Measurements from ENCODE around the gene SLC39A9. TPM values are rescaled to one million over a fixed set of nuclear protein-coding genes. Genes with fewer than 3 reads are reported as not detected.

The SLC39A9 gene
- total RNA-seq, 4 donors from 2014 or later = 37.6 to 46.3 (median 42.3) TPM

- Histone ChIP-seq H3K9me3 (no peaks in the 10 kb centered on the region), H3K4me3 (no peak overlapping the region), H3K27me3 (no peaks in the 10 kb centered on the region), H3K36me3 (no peaks in the 10 kb centered on the region), H3K4me1 (peaks cover 0 to 8% (median 0%) of the 10 kb centered on the region in 4 donors), H3K27ac (replicated peaks in 1 of 4) (no peak overlapping the region)
- no peak for TF ChIP-seq CTCF (IDR thresholded peaks at IDR 0.05)
- no peak for TF ChIP-seq POLR2AphosphoS5 (IDR thresholded peaks at IDR 0.05)
- no peak for TF ChIP-seq EP300 (IDR thresholded peaks at IDR 0.05)
- TF ChIP-seq POLR2A (IDR thresholded peaks at IDR 0.05; ENCODE audit: low read depth) = no peak
- intact Hi-C loops (cut with DNase I) = no loop called here
- no peak for DNase-seq (ENCODE audit: extremely low spot score)
- WGBS = 68% methylated on average over 3 of the region's 3 CpGs
These were observed 32.4 kb upstream of the SLC39A9 start for GRCh38 chr14:69366069-69366468.

- H3K27me3 ChIP-seq = no peaks in the 10 kb centered on the region
- H3K27ac ChIP-seq (replicated peaks in 1 of 4) = no peak overlapping the region
- intact Hi-C loops (cut with DNase I) = no loop called here
- H3K4me3 ChIP-seq = no peak overlapping the region
- no peaks in the 10 kb centered on the region for H3K9me3 ChIP-seq
- peaks cover 0 to 4% (median 0%) of the 10 kb centered on the region in 4 donors for H3K36me3 ChIP-seq
- TF ChIP-seq CTCF (IDR thresholded peaks at IDR 0.05) (no peak), EP300 (IDR thresholded peaks at IDR 0.05) (no peak), POLR2A (IDR thresholded peaks at IDR 0.05; ENCODE audit: low read depth) (no peak), POLR2AphosphoS5 (IDR thresholded peaks at IDR 0.05) (no peak)
- DNase-seq (ENCODE audit: extremely low spot score) = no peak
- 98% methylated on average over 4 of the region's 4 CpGs for WGBS
- peaks cover 0 to 8% (median 0%) of the 10 kb centered on the region in 4 donors for H3K4me1 ChIP-seq
These were observed 31.7 kb upstream of the SLC39A9 start for GRCh38 chr14:69366761-69367160.

- DNase-seq (ENCODE audit: extremely low spot score) = no peak
- H3K27me3 ChIP-seq = no peaks in the 10 kb centered on the region
- no peak for TF ChIP-seq EP300 (IDR thresholded peaks at IDR 0.05)
- no peak overlapping the region for H3K4me3 ChIP-seq
- no peaks in the 10 kb centered on the region for H3K9me3 ChIP-seq
- intact Hi-C loops (cut with DNase I) = no loop called here
- H3K27ac ChIP-seq (replicated peaks in 1 of 4) = no peak overlapping the region
- WGBS = 92% methylated on average over 1 of the region's 1 CpG
- peaks cover 0 to 9% (median 0%) of the 10 kb centered on the region in 4 donors for H3K36me3 ChIP-seq
- H3K4me1 ChIP-seq = peaks cover 0 to 4% (median 0%) of the 10 kb centered on the region in 4 donors
These were observed 30.1 kb upstream of the SLC39A9 start for GRCh38 chr14:69368381-69368780.

- H3K27ac ChIP-seq (replicated peaks in 1 of 4) = no peak overlapping the region
- no peaks in the 10 kb centered on the region for H3K9me3 ChIP-seq
- DNase-seq (ENCODE audit: extremely low spot score) = no peak
- no peaks in the 10 kb centered on the region for H3K4me1 ChIP-seq
- WGBS = 63% methylated on average over 5 of the region's 5 CpGs
- H3K4me3 ChIP-seq = no peak overlapping the region
- H3K36me3 ChIP-seq = peaks cover 0 to 13% (median 5%) of the 10 kb centered on the region in 4 donors
- intact Hi-C loops (cut with DNase I) = no loop called here
- H3K27me3 ChIP-seq = no peaks in the 10 kb centered on the region
- TF ChIP-seq CTCF (IDR thresholded peaks at IDR 0.05) = no peak
- TF ChIP-seq POLR2A (IDR thresholded peaks at IDR 0.05; ENCODE audit: low read depth) = no peak
- TF ChIP-seq POLR2AphosphoS5 (IDR thresholded peaks at IDR 0.05) = no peak
- no peak for TF ChIP-seq EP300 (IDR thresholded peaks at IDR 0.05)
These were observed 28.4 kb upstream of the SLC39A9 start for GRCh38 chr14:69370061-69370460.

GRCh38 chr14:69372146-69372545 is 26.3 kb upstream of the SLC39A9 start:
- no peak for DNase-seq (ENCODE audit: extremely low spot score)
- intact Hi-C loops (cut with DNase I) = no loop called here
- Histone ChIP-seq H3K4me1 (no peaks in the 10 kb centered on the region), H3K4me3 (no peak overlapping the region), H3K27me3 (no peaks in the 10 kb centered on the region), H3K27ac (replicated peaks in 1 of 4) (no peak overlapping the region), H3K9me3 (no peaks in the 10 kb centered on the region), H3K36me3 (peaks cover 12 to 34% (median 24%) of the 10 kb centered on the region in 4 donors)
- 69% methylated on average over 3 of the region's 3 CpGs for WGBS
- TF ChIP-seq POLR2AphosphoS5 (IDR thresholded peaks at IDR 0.05) = no peak
- no peak for TF ChIP-seq POLR2A (IDR thresholded peaks at IDR 0.05; ENCODE audit: low read depth)
- TF ChIP-seq EP300 (IDR thresholded peaks at IDR 0.05) = no peak
- TF ChIP-seq CTCF (IDR thresholded peaks at IDR 0.05) = no peak
